Smooth muscle cell (in vitro differentiated cells): ENCODE measurements around the gene PLGRKT. TPM values are rescaled to one million over a fixed set of nuclear protein-coding genes. Genes with fewer than 3 reads are reported as not detected.
"Not testable (repeated sequence)": the region's sequence is repeated elsewhere in the genome, so short reads cannot be mapped to it uniquely, and the experiment has no call there.

Source experiments
- DNase-seq: peaks from one replicate; lab custom pipeline; 2025; ENCODE audit not compliant: unreplicated experiment; lab: John Stamatoyannopoulos, UW
- H2AFZ ChIP-seq: fragments of 200-600 bp; sonication (generic); 2 replicates; pipeline ENCODE4 v1.6.0; 2016; ENCODE audit warnings: antibody characterized with exemption, low read depth, mild to moderate bottlenecking
- H3F3A ChIP-seq: fragments of 200-600 bp; sonication (generic); 2 replicates; pipeline ENCODE4 v1.6.0; 2017; ENCODE audit warnings: antibody characterized with exemption, low read depth
- H3K27ac ChIP-seq: fragments of 200-600 bp; sonication (generic); 2 replicates; pipeline ENCODE4 v1.5.1; 2016; ENCODE audit warnings: low read depth, mild to moderate bottlenecking
- H3K27me3 ChIP-seq: fragments of 200-600 bp; sonication (generic); 2 replicates; pipeline ENCODE4 v1.6.1; 2016; ENCODE audit warnings: low read depth, mild to moderate bottlenecking
- H3K36me3 ChIP-seq: fragments of 200-600 bp; sonication (generic); 2 replicates; pipeline ENCODE4 v1.5.1; 2016; ENCODE audit warnings: low read depth
- H3K4me1 ChIP-seq: fragments of 200-600 bp; sonication (generic); 2 replicates; pipeline ENCODE4 v1.5.1; 2016; ENCODE audit warnings: low read depth
- H3K4me2 ChIP-seq: fragments of 200-600 bp; sonication (generic); 2 replicates; pipeline ENCODE4 v1.6.0; 2016; ENCODE audit warnings: mild to moderate bottlenecking
- H3K4me3 ChIP-seq: fragments of 200-600 bp; sonication (generic); 2 replicates; pipeline ENCODE4 v1.5.1; 2016; ENCODE audit warnings: mild to moderate bottlenecking
- H3K79me2 ChIP-seq: fragments of 200-600 bp; sonication (generic); 2 replicates; pipeline ENCODE4 v1.6.0; 2016; ENCODE audit warnings: low read depth, mild to moderate bottlenecking
- H3K9ac ChIP-seq: fragments of 200-600 bp; sonication (generic); 2 replicates; pipeline ENCODE4 v1.6.0; 2016; ENCODE audit warnings: low read depth
- H3K9me3 ChIP-seq: fragments of 200-600 bp; sonication (generic); replicated peaks from 2 replicates; pipeline ENCODE4 v1.5.1; 2016; ENCODE audit warnings: low read depth
- H4K20me1 ChIP-seq: fragments of 200-600 bp; sonication (generic); 2 replicates; pipeline ENCODE4 v1.6.0; 2016; ENCODE audit warnings: low read depth
- WGBS: methylation state at CpG from one replicate; pipeline ENCODE4 v1.1.7; 2016; ENCODE audit warnings: low lambda C conversion rate; 5-methylcytosine and 5-hydroxymethylcytosine counted together
- polyA plus RNA-seq: library from polyadenylated mRNA; unstranded; fragments of >200 nt; fragmentation: Nextera tagmentation; extraction: Ambion mirVana; gene quantifications from 2 replicates; pipeline ENCODE4 v1.2.1, GENCODE V29; 2016
- total RNA-seq: library from RNA; depleted of rRNA; stranded (reverse); fragments of >200 nt; gene quantifications from 2 replicates; pipeline ENCODE4 v1.2.3, GENCODE V29; 2014
- TF ChIP-seq, protein P1 (sequence below): fragments of 200-600 bp; sonication (generic); IDR thresholded peaks from 2 replicates; pipeline ENCODE4 v1.5.1; 2017; ENCODE audit warnings: borderline replicate concordance, mild to moderate bottlenecking, antibody characterized with exemption; ENCODE audit not compliant: insufficient read depth, poor library complexity, severe bottlenecking

The PLGRKT gene
- total and polyA plus RNA-seq, 2 experiments from 2014 or later, result 39.8 to 40.1 TPM

DNA sequence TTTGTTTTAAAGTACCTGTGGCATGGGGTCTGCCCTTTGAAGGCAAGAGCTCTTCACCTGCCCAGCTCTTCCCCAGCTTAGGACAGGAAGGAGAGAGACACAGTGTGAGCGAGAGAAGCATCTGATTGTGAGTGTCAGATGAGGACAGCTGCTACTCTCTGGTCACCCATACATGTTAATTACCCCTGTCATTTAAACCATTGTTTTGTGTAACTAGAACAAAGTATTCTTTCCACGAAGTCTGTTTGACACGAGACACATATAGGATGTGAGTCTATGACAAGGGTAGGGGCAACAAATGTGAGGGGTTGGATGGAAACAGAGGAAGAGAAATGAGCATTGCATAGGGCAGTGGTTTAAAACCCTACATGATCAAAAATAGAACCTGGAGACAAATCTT lies 9.6 kb upstream of the PLGRKT start:
- 83% methylated on average over 3 of the region's 3 CpGs for WGBS
- peaks cover 4% of the 10 kb centered on the region for H3K4me1 ChIP-seq
- H3K9ac ChIP-seq, result no peak overlapping the region
- H3K4me3 ChIP-seq, result no peak overlapping the region
- no peak for DNase-seq
- no peaks in the 10 kb centered on the region for H3F3A ChIP-seq
- H3K36me3 ChIP-seq, result no peaks in the 10 kb centered on the region
- H2AFZ ChIP-seq, result no peak overlapping the region
- H3K79me2 ChIP-seq, result no peaks in the 10 kb centered on the region
- H3K27ac ChIP-seq, result no peak overlapping the region
- no peaks in the 10 kb centered on the region for H3K9me3 ChIP-seq
- no peaks in the 10 kb centered on the region for H4K20me1 ChIP-seq
- H3K4me2 ChIP-seq, result no peak overlapping the region
- TF ChIP-seq, protein P1, sequence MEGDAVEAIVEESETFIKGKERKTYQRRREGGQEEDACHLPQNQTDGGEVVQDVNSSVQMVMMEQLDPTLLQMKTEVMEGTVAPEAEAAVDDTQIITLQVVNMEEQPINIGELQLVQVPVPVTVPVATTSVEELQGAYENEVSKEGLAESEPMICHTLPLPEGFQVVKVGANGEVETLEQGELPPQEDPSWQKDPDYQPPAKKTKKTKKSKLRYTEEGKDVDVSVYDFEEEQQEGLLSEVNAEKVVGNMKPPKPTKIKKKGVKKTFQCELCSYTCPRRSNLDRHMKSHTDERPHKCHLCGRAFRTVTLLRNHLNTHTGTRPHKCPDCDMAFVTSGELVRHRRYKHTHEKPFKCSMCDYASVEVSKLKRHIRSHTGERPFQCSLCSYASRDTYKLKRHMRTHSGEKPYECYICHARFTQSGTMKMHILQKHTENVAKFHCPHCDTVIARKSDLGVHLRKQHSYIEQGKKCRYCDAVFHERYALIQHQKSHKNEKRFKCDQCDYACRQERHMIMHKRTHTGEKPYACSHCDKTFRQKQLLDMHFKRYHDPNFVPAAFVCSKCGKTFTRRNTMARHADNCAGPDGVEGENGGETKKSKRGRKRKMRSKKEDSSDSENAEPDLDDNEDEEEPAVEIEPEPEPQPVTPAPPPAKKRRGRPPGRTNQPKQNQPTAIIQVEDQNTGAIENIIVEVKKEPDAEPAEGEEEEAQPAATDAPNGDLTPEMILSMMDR, result no peak
- no peaks in the 10 kb centered on the region for H3K27me3 ChIP-seq

DNA sequence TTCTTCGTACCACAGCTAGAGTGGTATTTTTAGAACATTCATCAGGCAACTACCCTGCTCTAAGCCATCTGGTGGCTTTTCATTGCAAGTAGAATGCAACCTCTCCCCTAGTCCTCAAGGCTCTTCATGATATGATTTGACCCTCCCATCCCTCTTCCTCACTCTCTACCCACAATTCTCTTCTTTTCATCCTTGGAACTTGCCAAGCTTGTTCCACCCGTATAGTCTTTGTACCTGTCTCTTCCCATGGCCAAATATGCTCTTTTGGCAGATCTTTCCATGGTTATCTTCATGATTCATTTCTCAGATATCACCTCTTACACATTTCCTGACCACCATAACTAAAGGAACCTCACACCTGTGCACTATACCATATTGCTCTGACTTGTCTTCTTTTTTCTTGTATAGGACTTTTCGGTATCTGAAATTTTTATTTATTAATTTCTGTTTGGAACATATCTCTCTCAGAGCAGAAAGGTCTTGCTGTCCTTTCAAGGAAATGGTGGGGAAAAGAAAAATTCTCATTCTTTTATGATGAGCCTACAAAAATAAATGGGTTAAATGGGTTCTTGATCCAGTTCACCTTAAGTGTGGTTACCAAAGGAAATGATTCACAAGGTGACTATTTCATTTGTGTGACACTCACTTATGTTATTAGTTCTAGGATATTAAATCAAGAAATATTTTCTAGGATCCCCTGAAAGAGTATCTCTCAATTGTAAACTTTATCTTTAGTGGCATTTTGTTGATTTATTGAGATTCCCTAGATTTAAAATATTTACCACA lies 8.9 kb upstream of the PLGRKT start:
- 89% methylated on average over 3 of the region's 3 CpGs for WGBS
- Histone ChIP-seq H3F3A (no peaks in the 10 kb centered on the region), H3K36me3 (no peaks in the 10 kb centered on the region), H3K4me1 (peaks cover 4% of the 10 kb centered on the region), H3K79me2 (no peaks in the 10 kb centered on the region), H3K27ac (no peak overlapping the region), H2AFZ (no peak overlapping the region), H3K27me3 (no peaks in the 10 kb centered on the region), H3K9ac (no peak overlapping the region), H3K9me3 (no peaks in the 10 kb centered on the region), H3K4me3 (no peak overlapping the region), H3K4me2 (no peak overlapping the region), H4K20me1 (no peaks in the 10 kb centered on the region)
- TF ChIP-seq, protein P1, result no peak
- no peak for DNase-seq

DNA sequence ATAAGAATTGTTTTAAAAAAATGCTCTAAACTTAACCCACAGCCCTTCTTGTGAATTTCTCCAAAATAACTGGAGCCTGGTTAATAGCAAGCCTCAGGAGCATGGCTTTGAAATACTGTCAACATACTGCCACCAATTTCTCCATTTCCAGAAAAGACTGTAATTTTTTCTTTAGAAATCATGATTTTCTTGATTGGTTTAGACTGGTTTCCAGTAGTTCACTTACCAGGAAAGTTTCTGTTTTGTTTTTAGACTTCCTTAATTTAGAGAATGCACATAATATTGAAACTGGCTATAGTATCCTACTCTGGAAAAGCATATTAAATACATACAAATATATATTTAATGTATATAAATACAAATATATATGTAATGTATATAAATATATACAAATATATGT lies 8.2 kb upstream of the PLGRKT start:
- no peaks in the 10 kb centered on the region for H3K9me3 ChIP-seq
- no peaks in the 10 kb centered on the region for H3K27me3 ChIP-seq
- H3K79me2 ChIP-seq, result no peaks in the 10 kb centered on the region
- DNase-seq, result no peak
- no peaks in the 10 kb centered on the region for H4K20me1 ChIP-seq
- TF ChIP-seq, protein P1, result no peak
- no peaks in the 10 kb centered on the region for H3F3A ChIP-seq
- no peaks in the 10 kb centered on the region for H3K36me3 ChIP-seq
- H3K4me3 ChIP-seq, result no peak overlapping the region
- H3K4me1 ChIP-seq, result peaks cover 4% of the 10 kb centered on the region
- no peak overlapping the region for H3K9ac ChIP-seq
- H2AFZ ChIP-seq, result no peak overlapping the region
- no peak overlapping the region for H3K27ac ChIP-seq
- no peak overlapping the region for H3K4me2 ChIP-seq

DNA sequence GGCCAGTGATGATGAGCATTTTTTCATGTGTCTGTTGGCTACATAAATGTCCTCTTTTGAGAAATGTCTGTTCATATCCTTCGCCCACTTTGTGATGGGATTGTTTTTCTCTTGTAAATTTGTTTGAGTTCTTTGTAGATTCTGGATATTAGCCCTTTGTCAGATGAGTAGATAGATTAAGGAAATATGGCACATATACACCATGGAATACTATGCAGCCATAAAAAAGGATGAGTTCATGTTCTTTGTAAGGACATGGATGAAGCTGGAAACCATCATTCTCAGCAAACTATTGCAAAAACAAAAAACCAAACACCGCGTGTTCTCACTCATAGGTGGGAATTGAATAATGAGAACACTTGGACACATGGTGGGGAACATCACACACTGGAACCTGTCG lies 7.4 kb upstream of the PLGRKT start:
- H2AFZ ChIP-seq, H3K4me1 ChIP-seq, H4K20me1 ChIP-seq, H3K27me3 ChIP-seq, H3K4me3 ChIP-seq, H3K36me3 ChIP-seq, H3K27ac ChIP-seq, H3K79me2 ChIP-seq, H3F3A ChIP-seq, H3K9ac ChIP-seq, H3K4me2 ChIP-seq, DNase-seq, H3K9me3 ChIP-seq: not testable (repeated sequence)
- 98% methylated on average over 4 of the region's 4 CpGs for WGBS
